Measurements from ENCODE around the gene RASGRF2.

DNA sequence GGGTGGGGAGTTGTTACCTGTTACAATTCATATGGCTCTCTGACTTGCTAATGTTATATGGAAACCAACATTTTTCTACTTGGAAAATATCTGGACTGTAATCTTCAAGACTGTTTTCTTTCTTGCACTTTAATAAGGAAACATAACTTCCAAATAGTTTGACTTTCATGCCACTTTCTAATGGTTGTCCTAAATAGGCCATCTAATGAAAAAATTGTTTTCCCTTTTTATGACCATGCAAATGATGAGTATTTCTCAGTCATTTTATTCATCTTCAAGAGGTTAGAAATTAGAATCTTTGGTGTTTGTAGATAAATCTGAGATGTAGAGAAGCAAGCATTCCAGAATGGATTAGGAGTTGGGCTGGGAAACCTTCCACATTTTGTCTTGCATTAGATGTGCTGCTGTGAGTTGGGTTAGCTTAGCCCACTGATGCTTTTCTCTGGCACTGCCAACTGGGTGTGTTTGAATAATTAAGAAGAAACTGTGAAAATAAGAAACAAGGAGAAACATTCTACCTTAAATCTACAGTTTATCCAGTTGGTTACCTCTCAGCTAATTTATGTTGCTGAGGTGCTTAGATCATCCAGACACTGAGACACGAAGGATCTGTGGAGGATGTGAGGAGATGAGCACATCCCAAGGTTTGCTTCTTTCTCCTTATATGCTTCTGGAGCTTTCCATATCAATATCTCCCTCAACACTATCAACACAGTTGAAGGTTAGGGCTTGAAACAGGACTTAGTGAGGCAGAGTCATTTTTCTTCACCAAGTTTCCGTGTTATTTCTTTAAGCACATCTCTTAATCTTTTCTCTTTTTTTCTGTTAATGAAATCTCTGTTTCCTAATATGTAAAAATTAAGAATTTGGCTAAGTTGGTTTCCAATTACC lies 2.7 kb downstream of the RASGRF2 start:
- no peak for TF ChIP-seq KAT7 (CRISPR knock-in tag; IDR thresholded peaks at IDR 0.05; ENCODE audit: borderline replicate concordance)
- TF ChIP-seq, protein P1, sequence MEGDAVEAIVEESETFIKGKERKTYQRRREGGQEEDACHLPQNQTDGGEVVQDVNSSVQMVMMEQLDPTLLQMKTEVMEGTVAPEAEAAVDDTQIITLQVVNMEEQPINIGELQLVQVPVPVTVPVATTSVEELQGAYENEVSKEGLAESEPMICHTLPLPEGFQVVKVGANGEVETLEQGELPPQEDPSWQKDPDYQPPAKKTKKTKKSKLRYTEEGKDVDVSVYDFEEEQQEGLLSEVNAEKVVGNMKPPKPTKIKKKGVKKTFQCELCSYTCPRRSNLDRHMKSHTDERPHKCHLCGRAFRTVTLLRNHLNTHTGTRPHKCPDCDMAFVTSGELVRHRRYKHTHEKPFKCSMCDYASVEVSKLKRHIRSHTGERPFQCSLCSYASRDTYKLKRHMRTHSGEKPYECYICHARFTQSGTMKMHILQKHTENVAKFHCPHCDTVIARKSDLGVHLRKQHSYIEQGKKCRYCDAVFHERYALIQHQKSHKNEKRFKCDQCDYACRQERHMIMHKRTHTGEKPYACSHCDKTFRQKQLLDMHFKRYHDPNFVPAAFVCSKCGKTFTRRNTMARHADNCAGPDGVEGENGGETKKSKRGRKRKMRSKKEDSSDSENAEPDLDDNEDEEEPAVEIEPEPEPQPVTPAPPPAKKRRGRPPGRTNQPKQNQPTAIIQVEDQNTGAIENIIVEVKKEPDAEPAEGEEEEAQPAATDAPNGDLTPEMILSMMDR (CRISPR knock-in tag; IDR thresholded peaks at IDR 0.05), result no peak

Measured in HepG2 (cell line).